GM12874 (cell line): ENCODE results near the gene CMTM3.

Experiments
- TF ChIP-seq, protein P1 (sequence below): IDR thresholded peaks from 2 replicates; pipeline ENCODE4 v1.5.1; 2011; ENCODE audit warnings: low read depth, mild to moderate bottlenecking, control low read depth, low read length, moderate library complexity; ENCODE audit not compliant: insufficient read depth

CMTM3 gene

DNA sequence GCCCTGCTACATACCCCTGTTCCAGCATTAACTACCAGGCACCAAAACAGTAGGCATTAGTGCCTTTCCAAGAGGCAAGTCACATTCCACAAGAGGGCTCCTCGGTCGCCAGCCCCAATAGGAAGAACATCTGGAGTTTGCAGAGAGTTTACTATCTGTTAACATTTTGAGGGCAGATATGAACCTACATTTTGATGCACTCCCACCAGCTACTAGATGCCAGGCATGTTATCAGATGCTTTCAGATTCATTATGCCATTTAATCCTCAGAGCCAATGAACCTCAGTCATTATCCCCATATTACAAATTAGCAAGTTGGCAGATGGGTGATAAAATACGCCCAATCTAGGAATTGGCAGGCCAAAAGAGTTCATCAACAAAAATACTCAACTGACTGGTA, 29.4 kb upstream of the CMTM3 start:
- TF ChIP-seq, protein P1, sequence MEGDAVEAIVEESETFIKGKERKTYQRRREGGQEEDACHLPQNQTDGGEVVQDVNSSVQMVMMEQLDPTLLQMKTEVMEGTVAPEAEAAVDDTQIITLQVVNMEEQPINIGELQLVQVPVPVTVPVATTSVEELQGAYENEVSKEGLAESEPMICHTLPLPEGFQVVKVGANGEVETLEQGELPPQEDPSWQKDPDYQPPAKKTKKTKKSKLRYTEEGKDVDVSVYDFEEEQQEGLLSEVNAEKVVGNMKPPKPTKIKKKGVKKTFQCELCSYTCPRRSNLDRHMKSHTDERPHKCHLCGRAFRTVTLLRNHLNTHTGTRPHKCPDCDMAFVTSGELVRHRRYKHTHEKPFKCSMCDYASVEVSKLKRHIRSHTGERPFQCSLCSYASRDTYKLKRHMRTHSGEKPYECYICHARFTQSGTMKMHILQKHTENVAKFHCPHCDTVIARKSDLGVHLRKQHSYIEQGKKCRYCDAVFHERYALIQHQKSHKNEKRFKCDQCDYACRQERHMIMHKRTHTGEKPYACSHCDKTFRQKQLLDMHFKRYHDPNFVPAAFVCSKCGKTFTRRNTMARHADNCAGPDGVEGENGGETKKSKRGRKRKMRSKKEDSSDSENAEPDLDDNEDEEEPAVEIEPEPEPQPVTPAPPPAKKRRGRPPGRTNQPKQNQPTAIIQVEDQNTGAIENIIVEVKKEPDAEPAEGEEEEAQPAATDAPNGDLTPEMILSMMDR, result no peak

DNA sequence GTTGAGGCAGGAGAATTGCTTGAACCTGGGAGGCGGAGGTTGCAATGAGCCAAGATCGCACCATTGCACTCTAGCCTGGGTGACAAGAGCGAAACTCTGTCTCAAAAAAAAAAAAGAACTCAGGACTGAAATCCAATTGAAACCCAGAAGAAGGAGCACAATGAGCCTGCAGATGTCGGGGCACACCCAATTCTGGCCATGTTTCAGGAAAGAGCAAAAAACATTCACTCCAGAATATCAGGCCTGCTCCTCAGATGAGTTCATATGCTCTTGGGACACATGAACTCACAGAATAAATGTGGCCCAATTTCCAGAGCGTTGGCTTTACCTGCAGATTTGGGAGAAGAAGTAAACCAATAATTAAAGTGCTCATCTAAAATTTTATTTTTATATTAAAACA, 28.2 kb upstream of the CMTM3 start:
- TF ChIP-seq, protein P1, result no peak

DNA sequence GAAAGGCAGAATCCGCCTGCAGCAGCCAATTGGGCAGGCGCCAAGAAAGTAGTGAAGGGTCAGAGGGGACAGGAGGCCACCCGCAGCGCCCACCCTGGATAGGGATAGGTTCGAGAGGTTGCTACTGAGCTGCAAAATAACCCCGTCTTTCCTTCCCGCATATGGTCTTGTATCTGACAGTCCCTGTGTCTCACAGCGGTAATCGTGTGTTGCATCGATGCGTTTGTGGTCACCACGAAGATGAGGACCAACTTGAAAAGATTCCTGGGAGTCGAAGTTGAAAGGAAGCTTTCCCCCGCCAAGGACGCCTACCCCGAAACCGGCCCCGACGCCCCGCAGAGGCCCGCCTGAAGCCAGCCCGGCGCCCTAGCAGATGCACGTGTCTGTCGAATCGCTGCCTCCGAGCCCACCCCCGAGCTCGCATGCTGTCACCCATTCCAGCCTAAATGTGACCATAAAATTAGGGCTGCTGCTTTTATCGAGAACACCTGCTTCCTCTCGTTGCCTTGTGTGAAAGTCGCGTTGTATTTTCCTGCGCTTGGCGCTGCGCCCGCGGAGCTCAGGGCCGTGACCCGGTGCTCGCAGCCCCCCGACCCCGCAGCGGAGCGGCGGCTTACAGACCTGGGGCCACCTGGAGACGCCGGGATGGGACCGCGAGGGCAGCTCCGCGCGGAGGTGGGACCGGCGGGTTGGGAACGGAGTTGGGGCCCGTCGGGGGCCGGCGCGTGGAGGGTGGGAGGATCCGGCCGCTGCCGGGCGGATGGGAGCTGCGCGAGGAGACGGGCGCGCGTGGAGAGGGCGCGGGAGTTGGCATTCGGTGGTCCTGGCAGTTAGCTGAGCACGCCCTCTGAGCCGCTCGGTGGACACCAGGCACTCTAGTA, 25.6 kb upstream of the CMTM3 start, which contains the start of gene CMTM2:
Gene CMTM2 (plus strand): TSS at position 813 of the 881 bp plus-strand sequence. CDS start 145 bp downstream, outside the sequence.
- TF ChIP-seq, protein P1, result no peak

DNA sequence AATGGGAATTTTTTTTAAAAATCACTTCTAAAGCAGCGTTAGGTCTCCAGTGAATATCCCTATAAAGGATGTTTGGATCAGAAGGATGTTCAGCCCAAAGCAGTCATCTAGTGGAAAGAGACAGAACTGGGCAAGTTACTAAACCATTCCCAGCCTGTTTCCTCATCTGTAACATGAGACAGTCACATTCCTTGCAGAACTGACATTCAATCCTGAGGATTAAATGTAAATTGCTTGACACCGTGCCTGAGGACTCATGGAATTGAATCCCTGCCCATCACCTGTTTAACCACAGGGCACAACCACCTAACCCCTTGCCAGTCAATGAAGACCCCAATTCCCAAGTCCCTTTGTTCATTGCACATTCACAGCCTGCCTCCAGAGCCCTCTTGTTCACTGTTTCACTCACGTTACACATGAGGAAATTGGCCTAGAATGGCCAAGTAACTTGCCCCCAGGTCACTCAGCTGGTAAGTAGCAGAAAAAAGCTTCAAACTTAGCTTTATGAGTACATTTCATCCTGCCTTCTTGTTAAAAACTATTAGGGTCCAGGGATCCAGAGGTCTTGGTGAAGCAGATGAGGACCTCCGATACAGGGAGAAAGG, 23.8 kb upstream of the CMTM3 start:
- TF ChIP-seq, protein P1, result no peak

DNA sequence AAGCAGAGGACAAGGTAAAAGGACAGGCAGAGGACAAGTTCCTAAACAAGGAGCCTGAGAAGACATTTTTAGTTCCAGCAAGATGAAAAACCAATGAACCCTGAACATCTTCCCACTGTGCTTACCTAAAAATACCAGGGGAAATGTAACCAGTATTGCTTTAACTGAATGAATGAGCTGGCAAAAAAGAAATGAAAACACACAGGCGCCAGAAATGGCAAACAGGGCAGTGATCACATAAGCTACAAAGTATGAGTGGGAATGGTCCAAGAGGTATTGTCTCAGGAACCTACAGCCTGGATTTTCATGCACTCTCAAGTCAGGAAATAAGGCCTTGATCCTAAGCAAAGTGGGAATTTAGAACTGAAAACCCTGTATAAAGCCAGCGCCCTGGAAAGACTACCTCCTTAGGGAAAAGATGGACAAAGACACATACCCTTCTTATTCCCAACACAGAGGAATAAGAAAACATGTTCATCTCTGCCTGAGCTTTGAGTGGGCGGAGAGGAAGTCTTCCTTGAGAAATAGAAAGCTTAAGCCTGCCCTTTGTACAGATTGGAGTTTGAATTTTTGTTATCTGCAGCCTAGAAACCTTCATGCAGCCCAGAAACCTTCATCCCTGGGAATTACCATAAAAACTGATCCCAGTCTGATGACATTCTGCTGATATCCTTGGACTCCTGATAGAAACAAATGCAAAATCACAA, 23.1 kb upstream of the CMTM3 start:
- TF ChIP-seq, protein P1, result no peak

DNA sequence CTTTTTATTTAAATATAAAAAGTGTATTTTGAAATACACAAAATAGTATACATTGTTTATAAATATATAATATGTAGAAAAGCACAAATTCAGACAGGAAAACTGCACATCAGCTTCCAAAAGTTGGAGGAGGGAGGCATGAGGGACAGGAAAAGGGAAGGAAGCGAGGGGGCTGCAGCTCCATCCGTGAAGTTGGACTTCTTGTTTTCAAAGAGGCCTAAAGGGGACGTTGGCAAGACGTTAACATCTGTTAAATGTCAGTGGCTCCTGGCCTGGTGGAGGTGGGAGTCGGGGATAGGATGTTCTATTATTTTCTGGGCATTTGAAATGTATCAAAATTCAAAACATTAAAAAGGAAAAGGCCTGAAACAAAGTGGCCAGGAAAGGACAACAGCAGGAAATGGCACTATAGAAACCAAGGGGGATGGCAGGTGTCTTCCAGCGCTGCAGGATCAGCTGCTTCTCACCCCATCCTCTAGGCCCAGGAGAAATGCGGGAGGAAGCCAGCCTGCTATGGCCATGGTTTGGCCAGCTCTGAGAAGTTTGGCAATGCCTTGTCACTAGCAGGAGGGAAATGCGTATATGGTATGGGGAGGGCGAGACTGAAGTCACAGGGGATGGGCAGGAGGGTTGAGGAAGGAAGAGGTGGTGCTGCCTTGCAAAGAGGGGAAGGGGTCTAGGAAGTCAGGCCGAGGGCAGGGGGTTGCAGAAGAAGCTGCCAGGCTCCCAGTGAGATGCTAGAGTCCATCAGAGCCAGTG, 18.8 kb upstream of the CMTM3 start:
- TF ChIP-seq, protein P1, result no peak
